ENCODE measurements around the gene PPP1R2C. TPM values are rescaled to one million over a fixed set of nuclear protein-coding genes. Genes with fewer than 3 reads are reported as not detected.

Gene PPP1R2C
- total and polyA plus RNA-seq, 2 experiments from 2014 or later, result not detected

GRCh38 chrX:42809569-42809968 is 31.6 kb upstream of the PPP1R2C start:
- H3K27ac ChIP-seq (ENCODE audit: low read depth), result no peak overlapping the region
- H3K27me3 ChIP-seq (ENCODE audit: insufficient read depth), result no peaks in the 10 kb centered on the region
- no peak overlapping the region for H3K4me3 Mint-ChIP-seq
- no peaks in the 10 kb centered on the region for H3K27me3 Mint-ChIP-seq (ENCODE audit: insufficient read depth, low read depth, poor library complexity)
- ATAC-seq, result no peak
- H3K9me3 Mint-ChIP-seq, result peaks cover 31% of the 10 kb centered on the region
- peaks cover 14% of the 10 kb centered on the region for H3K4me1 ChIP-seq (ENCODE audit: insufficient read depth)
- H4K20me1 ChIP-seq (replicated peaks; ENCODE audit: insufficient read depth), result no peaks in the 10 kb centered on the region
- H3K4me1 Mint-ChIP-seq, result peaks cover 4% of the 10 kb centered on the region; the same call in 2 of the 3 replicates
- no peaks in the 10 kb centered on the region for H3F3A ChIP-seq (replicated peaks; ENCODE audit: low read depth)
- no peak overlapping the region for H3K4me2 ChIP-seq
- no peaks in the 10 kb centered on the region for H3K9me2 ChIP-seq (ENCODE audit: insufficient read depth)
- 0 out of 2 replicates have a peak overlapping the region, but pooled peaks have one; percentile 3 for H2AFZ ChIP-seq
- no peak overlapping the region for H3K4me3 ChIP-seq
- DNase-seq (ENCODE audit: low spot score), result no peak
- no peaks in the 10 kb centered on the region for H3K79me2 ChIP-seq (replicated peaks; ENCODE audit: insufficient read depth)
- H3K27ac Mint-ChIP-seq, result no peak overlapping the region
- peaks cover 32% of the 10 kb centered on the region for H3K36me3 Mint-ChIP-seq (ENCODE audit: low read depth)
- H3K36me3 ChIP-seq (ENCODE audit: insufficient read depth), result no peaks in the 10 kb centered on the region
- no peak for TF ChIP-seq REST (IDR thresholded peaks at IDR 0.05; ENCODE audit: unreplicated experiment)
- no peak for TF ChIP-seq CTCF (conservative IDR thresholded peaks at IDR 0.05; ENCODE audit: low read depth in 2 of 2)
- no peak for TF ChIP-seq ETS1 (IDR thresholded peaks at IDR 0.05)
- no peak for TF ChIP-seq POLR2AphosphoS5 (IDR thresholded peaks at IDR 0.05; ENCODE audit: low read depth)

- Histone ChIP-seq H2AFZ (no peak overlapping the region), H3K4me2 (no peak overlapping the region), H3F3A (replicated peaks; ENCODE audit: low read depth) (no peaks in the 10 kb centered on the region), H3K27ac (ENCODE audit: low read depth) (no peak overlapping the region), H3K9me2 (ENCODE audit: insufficient read depth) (no peaks in the 10 kb centered on the region), H3K79me2 (replicated peaks; ENCODE audit: insufficient read depth) (no peaks in the 10 kb centered on the region), H3K27me3 (ENCODE audit: insufficient read depth) (no peaks in the 10 kb centered on the region), H3K4me3 (no peak overlapping the region), H4K20me1 (replicated peaks; ENCODE audit: insufficient read depth) (no peaks in the 10 kb centered on the region), H3K36me3 (ENCODE audit: insufficient read depth) (no peaks in the 10 kb centered on the region), H3K4me1 (ENCODE audit: insufficient read depth) (peaks cover 23% of the 10 kb centered on the region)
- DNase-seq (ENCODE audit: low spot score) (no peak), ATAC-seq (no peak)
- peaks cover 12% of the 10 kb centered on the region; the same call in 2 of the 3 replicates for H3K4me1 Mint-ChIP-seq
- H3K27ac Mint-ChIP-seq, result no peak overlapping the region
- H3K4me3 Mint-ChIP-seq, result no peak overlapping the region
- H3K27me3 Mint-ChIP-seq (ENCODE audit: insufficient read depth, low read depth, poor library complexity), result peaks cover 2% of the 10 kb centered on the region
- H3K36me3 Mint-ChIP-seq (ENCODE audit: low read depth), result peaks cover 12% of the 10 kb centered on the region; the same call in 2 of the 3 replicates
- H3K9me3 Mint-ChIP-seq, result peaks cover 14% of the 10 kb centered on the region; the same call in 2 of the 3 replicates
- TF ChIP-seq ZNF462 (CRISPR knock-in tag; IDR thresholded peaks at IDR 0.05) (no peak), NANOG (IDR thresholded peaks at IDR 0.05; ENCODE audit: borderline replicate concordance) (no peak), CREB1 (CRISPR knock-in tag; IDR thresholded peaks at IDR 0.05; ENCODE audit: low read depth) (no peak)
These were observed 29.4 kb upstream of the PPP1R2C start for GRCh38 chrX:42807393-42807792.
